ENCODE results near the gene DYNC1I1.
A peak's percentile ranks its signal among the peaks of the same experiment; 100 is the strongest.

DNA sequence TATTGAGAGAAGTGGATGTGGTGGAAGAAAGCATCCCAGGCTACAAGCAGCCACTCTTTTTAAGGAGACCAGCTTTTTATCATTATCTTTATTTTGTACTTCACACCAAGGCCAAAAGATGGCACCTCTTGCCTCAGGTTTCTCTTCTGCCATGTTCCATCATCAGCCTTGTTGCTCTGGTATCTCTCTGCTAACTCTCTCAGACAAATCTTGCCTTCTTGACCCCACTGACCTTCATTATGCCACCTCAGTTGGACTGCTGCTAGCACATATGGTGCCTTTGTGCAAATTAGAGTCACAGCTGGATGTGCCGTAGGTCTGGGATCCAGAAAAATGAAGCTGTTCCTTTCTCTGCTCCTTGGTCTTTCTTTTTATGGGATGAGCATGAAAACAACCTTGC lies 47.1 kb upstream of the DYNC1I1 start:
- TF ChIP-seq CTCF (conservative IDR thresholded peaks at IDR 0.05; ENCODE audit: low read depth in 2 of 2) (peak; percentile 37 to 74; a peak in 3 of 4 replicates), EZH2 (IDR thresholded peaks at IDR 0.05; ENCODE audit: low read depth, unreplicated experiment) (no peak), CREB1 (CRISPR knock-in tag; IDR thresholded peaks at IDR 0.05; ENCODE audit: low read depth) (no peak), POLR2AphosphoS5 (IDR thresholded peaks at IDR 0.05; ENCODE audit: low read depth) (no peak), REST (IDR thresholded peaks at IDR 0.05; ENCODE audit: unreplicated experiment) (no peak), EZH2phosphoT487 (IDR thresholded peaks at IDR 0.05; ENCODE audit: unreplicated experiment) (no peak), ETS1 (IDR thresholded peaks at IDR 0.05) (no peak)

Measured in GM23338 (cell line).